ENCODE results near the gene PPP1R2B. TPM values are rescaled to one million over a fixed set of nuclear protein-coding genes. Genes with fewer than 3 reads are reported as not detected.
A peak's percentile ranks its signal among the peaks of the same experiment; 100 is the strongest.

PPP1R2B gene
- under 1 TPM in 1 of 2 experiments, not detected in 1; 0.16 TPM for total RNA-seq

DNA sequence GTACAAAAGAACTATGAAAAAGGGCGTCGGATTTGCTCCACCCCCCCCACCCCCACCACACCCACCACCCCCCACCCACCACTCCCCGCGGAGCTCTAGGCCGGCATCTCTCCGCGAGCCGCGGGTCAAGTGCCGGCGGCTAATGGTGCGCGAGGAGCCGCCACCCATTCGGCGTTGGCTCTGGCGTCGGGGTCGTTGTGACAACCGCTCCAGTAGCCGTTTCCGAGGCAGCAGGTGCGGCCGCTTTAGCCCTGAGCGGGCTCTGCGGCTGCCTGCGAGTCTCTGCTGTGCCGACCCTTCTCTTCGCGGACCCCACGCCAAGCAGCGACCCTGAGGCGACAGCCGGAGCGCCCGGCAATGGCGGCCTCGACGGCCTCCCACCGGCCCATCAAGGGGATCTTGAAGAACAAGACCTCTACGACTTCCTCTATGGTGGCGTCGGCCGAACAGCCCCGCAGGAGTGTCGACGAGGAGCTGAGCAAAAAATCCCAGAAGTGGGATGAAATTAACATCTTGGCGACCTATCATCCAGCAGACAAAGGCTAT is at the start of gene PPP1R2B:
TSS of gene PPP1R2B (plus strand) at position 90 of the 546 bp plus-strand sequence. CDS start at position 358, 268 bp downstream.
- Mint-ChIP-seq H3K27ac (no peak within 1 kb of the TSS), H3K4me1 (ENCODE audit: low read depth) (no peaks in the 10 kb centered on the region), H3K27me3 (peaks cover 19% of the 10 kb centered on the region), H3K4me3 (no peak within 1 kb of the TSS), H3K9me3 (peaks cover 27% of the 10 kb centered on the region), H3K36me3 (ENCODE audit: low read depth) (peaks cover 19% of the 10 kb centered on the region)
- TF ChIP-seq, protein P1, sequence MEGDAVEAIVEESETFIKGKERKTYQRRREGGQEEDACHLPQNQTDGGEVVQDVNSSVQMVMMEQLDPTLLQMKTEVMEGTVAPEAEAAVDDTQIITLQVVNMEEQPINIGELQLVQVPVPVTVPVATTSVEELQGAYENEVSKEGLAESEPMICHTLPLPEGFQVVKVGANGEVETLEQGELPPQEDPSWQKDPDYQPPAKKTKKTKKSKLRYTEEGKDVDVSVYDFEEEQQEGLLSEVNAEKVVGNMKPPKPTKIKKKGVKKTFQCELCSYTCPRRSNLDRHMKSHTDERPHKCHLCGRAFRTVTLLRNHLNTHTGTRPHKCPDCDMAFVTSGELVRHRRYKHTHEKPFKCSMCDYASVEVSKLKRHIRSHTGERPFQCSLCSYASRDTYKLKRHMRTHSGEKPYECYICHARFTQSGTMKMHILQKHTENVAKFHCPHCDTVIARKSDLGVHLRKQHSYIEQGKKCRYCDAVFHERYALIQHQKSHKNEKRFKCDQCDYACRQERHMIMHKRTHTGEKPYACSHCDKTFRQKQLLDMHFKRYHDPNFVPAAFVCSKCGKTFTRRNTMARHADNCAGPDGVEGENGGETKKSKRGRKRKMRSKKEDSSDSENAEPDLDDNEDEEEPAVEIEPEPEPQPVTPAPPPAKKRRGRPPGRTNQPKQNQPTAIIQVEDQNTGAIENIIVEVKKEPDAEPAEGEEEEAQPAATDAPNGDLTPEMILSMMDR (IDR thresholded peaks at IDR 0.05): no peak
- intact Hi-C loops (cut with micrococcal nuclease): no loop called here
- ChIA-PET POLR2A (no interaction called here), CTCF (no interaction called here)
- DNase-seq (no peak), ATAC-seq (no peak)

DNA sequence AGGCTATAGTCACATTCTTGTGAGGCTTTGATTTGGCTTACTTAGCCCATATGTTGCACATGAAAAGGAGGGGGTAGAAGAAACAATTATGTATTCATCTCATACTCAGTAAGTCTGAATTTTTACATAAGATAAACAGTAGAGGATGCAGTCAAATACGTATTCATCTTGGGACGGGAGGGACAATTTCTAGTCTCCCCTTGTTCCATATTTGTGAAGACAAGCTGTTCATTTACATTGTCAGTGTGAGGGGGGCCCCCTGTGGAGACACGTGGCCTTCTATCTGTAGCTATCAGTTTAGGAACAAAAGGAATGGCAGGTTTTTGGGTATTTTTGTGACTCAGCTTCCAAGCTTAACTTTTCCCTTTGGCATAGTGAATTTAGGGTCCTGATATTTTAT is 49.2 kb upstream of the PPP1R2B start:
- Mint-ChIP-seq H3K27me3 (peaks cover 9% of the 10 kb centered on the region), H3K9me3 (no peaks in the 10 kb centered on the region), H3K27ac (no peak overlapping the region), H3K36me3 (ENCODE audit: low read depth) (no peaks in the 10 kb centered on the region), H3K4me3 (no peak overlapping the region), H3K4me1 (ENCODE audit: low read depth) (no peaks in the 10 kb centered on the region)
- no peak for ATAC-seq
- CTCF ChIA-PET: no interaction called here
- DNase-seq: peak; percentile 9
- TF ChIP-seq, protein P1 (IDR thresholded peaks at IDR 0.05): no peak
- POLR2A ChIA-PET: no interaction called here
- intact Hi-C loops (cut with micrococcal nuclease): no loop called here

DNA sequence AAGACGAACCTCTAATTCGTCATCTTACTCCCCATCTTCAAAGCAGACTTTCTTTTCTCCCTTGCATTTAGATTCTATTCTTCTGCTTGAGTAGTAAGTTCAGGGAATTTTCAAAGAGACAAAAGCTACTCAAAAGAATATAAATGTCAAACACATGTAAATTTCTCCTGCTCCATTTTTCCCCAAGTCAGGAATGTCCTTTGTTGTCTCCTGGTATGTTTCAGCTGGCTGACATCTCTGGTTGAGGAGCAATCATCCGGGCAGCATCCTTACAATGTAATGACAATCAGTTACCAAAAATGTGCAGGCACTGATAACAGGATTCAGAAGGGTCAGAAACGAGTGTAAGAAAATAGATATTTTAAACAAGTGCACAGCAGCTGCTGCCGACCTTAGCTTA is 47.6 kb upstream of the PPP1R2B start:
- ChIA-PET POLR2A (no interaction called here), CTCF (no interaction called here)
- peaks cover 4% of the 10 kb centered on the region for H3K27me3 Mint-ChIP-seq
- H3K4me1 Mint-ChIP-seq (ENCODE audit: low read depth): no peaks in the 10 kb centered on the region
- no peak for ATAC-seq
- DNase-seq: no peak
- TF ChIP-seq, protein P1 (IDR thresholded peaks at IDR 0.05): no peak
- peaks cover 4% of the 10 kb centered on the region for H3K36me3 Mint-ChIP-seq (ENCODE audit: low read depth)
- peaks cover 5% of the 10 kb centered on the region for H3K9me3 Mint-ChIP-seq
- H3K4me3 Mint-ChIP-seq: no peak overlapping the region
- intact Hi-C loops (cut with micrococcal nuclease): no loop called here
- H3K27ac Mint-ChIP-seq: no peak overlapping the region

GRCh38 chr5:156803404-156803803 is 46.7 kb upstream of the PPP1R2B start:
- ATAC-seq (no peak), DNase-seq (no peak)
- H3K4me1 Mint-ChIP-seq (ENCODE audit: low read depth): no peaks in the 10 kb centered on the region
- peaks cover 5% of the 10 kb centered on the region for H3K9me3 Mint-ChIP-seq
- intact Hi-C loops (cut with micrococcal nuclease): no loop called here
- TF ChIP-seq, protein P1 (IDR thresholded peaks at IDR 0.05): no peak
- CTCF ChIA-PET: no interaction called here
- POLR2A ChIA-PET: no interaction called here
- H3K27ac Mint-ChIP-seq: no peak overlapping the region
- peaks cover 4% of the 10 kb centered on the region for H3K27me3 Mint-ChIP-seq
- H3K36me3 Mint-ChIP-seq (ENCODE audit: low read depth): peaks cover 4% of the 10 kb centered on the region
- no peak overlapping the region for H3K4me3 Mint-ChIP-seq

DNA sequence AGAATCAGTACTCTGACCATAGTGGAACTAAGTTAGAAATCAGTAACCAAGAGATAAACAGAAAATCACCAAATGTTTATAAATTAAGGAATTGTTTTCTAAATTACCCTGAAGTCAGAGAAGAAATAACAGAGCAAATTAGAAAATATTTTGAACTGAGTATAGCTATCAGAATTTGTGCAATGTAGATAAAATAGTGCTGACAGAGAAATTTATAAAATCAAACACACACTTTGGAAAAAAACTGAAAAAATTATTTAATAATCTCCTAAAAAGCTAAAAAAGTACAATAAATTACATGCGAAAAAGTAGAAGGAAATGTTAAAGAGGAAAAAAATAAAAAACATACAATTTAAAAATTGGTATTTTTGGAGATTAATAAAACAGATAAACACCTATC is 37.1 kb upstream of the PPP1R2B start:
- no peak for DNase-seq
- Mint-ChIP-seq H3K4me3 (no peak overlapping the region), H3K4me1 (ENCODE audit: low read depth) (no peaks in the 10 kb centered on the region), H3K27me3 (no peaks in the 10 kb centered on the region), H3K9me3 (no peaks in the 10 kb centered on the region), H3K27ac (no peak overlapping the region), H3K36me3 (ENCODE audit: low read depth) (no peaks in the 10 kb centered on the region)
- ChIA-PET POLR2A (interaction anchor here (0.6 kb wide), 1 partner anchor 118 kb away, joined by 4 read pairs; no protein-coding TSS in a partner anchor), CTCF (interaction anchor here (1.1 kb wide), 1 partner anchor 122 kb away, joined by 3 read pairs; no protein-coding TSS in a partner anchor)
- no peak for ATAC-seq
- intact Hi-C loops (cut with micrococcal nuclease): no loop called here
- TF ChIP-seq, protein P1 (IDR thresholded peaks at IDR 0.05): no peak

Measured in activated CD8-positive, alpha-beta T cell treated with anti-CD3 and anti-CD28 coated beads for 36 hours (primary cell).